ENCODE results near the gene HMGXB4. TPM values are rescaled to one million over a fixed set of nuclear protein-coding genes. Genes with fewer than 3 reads are reported as not detected.

HMGXB4 gene
- total and polyA plus RNA-seq, 2 of the 13 experiments (the other 11 are each of a cell fraction or from before 2014, with no cell fraction given): 13.9 to 16.3 TPM

GRCh38 chr22:35299673-35300499 lies 42.6 kb downstream of the HMGXB4 start, which contains the start of gene TOM1 (continued):
- TF ChIP-seq, protein P1, sequence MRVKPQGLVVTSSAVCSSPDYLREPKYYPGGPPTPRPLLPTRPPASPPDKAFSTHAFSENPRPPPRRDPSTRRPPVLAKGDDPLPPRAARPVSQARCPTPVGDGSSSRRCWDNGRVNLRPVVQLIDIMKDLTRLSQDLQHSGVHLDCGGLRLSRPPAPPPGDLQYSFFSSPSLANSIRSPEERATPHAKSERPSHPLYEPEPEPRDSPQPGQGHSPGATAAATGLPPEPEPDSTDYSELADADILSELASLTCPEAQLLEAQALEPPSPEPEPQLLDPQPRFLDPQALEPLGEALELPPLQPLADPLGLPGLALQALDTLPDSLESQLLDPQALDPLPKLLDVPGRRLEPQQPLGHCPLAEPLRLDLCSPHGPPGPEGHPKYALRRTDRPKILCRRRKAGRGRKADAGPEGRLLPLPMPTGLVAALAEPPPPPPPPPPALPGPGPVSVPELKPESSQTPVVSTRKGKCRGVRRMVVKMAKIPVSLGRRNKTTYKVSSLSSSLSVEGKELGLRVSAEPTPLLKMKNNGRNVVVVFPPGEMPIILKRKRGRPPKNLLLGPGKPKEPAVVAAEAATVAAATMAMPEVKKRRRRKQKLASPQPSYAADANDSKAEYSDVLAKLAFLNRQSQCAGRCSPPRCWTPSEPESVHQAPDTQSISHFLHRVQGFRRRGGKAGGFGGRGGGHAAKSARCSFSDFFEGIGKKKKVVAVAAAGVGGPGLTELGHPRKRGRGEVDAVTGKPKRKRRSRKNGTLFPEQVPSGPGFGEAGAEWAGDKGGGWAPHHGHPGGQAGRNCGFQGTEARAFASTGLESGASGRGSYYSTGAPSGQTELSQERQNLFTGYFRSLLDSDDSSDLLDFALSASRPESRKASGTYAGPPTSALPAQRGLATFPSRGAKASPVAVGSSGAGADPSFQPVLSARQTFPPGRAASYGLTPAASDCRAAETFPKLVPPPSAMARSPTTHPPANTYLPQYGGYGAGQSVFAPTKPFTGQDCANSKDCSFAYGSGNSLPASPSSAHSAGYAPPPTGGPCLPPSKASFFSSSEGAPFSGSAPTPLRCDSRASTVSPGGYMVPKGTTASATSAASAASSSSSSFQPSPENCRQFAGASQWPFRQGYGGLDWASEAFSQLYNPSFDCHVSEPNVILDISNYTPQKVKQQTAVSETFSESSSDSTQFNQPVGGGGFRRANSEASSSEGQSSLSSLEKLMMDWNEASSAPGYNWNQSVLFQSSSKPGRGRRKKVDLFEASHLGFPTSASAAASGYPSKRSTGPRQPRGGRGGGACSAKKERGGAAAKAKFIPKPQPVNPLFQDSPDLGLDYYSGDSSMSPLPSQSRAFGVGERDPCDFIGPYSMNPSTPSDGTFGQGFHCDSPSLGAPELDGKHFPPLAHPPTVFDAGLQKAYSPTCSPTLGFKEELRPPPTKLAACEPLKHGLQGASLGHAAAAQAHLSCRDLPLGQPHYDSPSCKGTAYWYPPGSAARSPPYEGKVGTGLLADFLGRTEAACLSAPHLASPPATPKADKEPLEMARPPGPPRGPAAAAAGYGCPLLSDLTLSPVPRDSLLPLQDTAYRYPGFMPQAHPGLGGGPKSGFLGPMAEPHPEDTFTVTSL (CRISPR knock-in tag; IDR thresholded peaks at IDR 0.05; ENCODE audit: borderline replicate concordance): peak; percentile 31; the same call in 1 of the 2 replicates
- TF ChIP-seq RARA (CRISPR knock-in tag; IDR thresholded peaks at IDR 0.05) (peak; percentile 33), ZC3H13 (CRISPR knock-in tag; IDR thresholded peaks at IDR 0.05) (peak; percentile 73), ZNF598 (CRISPR knock-in tag; IDR thresholded peaks at IDR 0.05; ENCODE audit: borderline replicate concordance) (no peak), ZMYM4 (CRISPR knock-in tag; IDR thresholded peaks at IDR 0.05) (peak; percentile 76), PAXIP1 (CRISPR knock-in tag; conservative IDR thresholded peaks at IDR 0.05) (peak; percentile 19), ARNT (IDR thresholded peaks at IDR 0.05) (no peak), SNAPC5 (CRISPR knock-in tag; IDR thresholded peaks at IDR 0.05; ENCODE audit: borderline replicate concordance) (peak; percentile 26; the same call in 1 of the 2 replicates), ONECUT2 (CRISPR knock-in tag; IDR thresholded peaks at IDR 0.05) (no peak), GABPB1 (CRISPR knock-in tag; IDR thresholded peaks at IDR 0.05) (peak; percentile 86), EHMT2 (IDR thresholded peaks at IDR 0.05; ENCODE audit: borderline replicate concordance, low read depth, low read length) (no peak), ZNF207 (IDR thresholded peaks at IDR 0.05; ENCODE audit: borderline replicate concordance) (no peak), ZNF251 (CRISPR knock-in tag; IDR thresholded peaks at IDR 0.05) (no peak), SP140L (CRISPR knock-in tag; IDR thresholded peaks at IDR 0.05; ENCODE audit: borderline replicate concordance) (no peak), ZNF496 (CRISPR knock-in tag; IDR thresholded peaks at IDR 0.05; ENCODE audit: insufficient replicate concordance) (no peak), CBFB (CRISPR knock-in tag; IDR thresholded peaks at IDR 0.05) (peak; percentile 82; the same call in 1 of the 2 replicates), RXRA (CRISPR knock-in tag; IDR thresholded peaks at IDR 0.05) (peak; percentile 61), ELF4 (CRISPR knock-in tag; IDR thresholded peaks at IDR 0.05; ENCODE audit: borderline replicate concordance) (no peak)
- TF ChIP-seq, protein P2, sequence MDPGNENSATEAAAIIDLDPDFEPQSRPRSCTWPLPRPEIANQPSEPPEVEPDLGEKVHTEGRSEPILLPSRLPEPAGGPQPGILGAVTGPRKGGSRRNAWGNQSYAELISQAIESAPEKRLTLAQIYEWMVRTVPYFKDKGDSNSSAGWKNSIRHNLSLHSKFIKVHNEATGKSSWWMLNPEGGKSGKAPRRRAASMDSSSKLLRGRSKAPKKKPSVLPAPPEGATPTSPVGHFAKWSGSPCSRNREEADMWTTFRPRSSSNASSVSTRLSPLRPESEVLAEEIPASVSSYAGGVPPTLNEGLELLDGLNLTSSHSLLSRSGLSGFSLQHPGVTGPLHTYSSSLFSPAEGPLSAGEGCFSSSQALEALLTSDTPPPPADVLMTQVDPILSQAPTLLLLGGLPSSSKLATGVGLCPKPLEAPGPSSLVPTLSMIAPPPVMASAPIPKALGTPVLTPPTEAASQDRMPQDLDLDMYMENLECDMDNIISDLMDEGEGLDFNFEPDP (CRISPR knock-in tag; conservative IDR thresholded peaks at IDR 0.05): 0 out of 2 replicates have a peak, but pooled peaks have one; percentile 53

All from HepG2 (cell line).